ENCODE measurements around the gene HSD17B13.
"Not testable (repeated sequence)": the region's sequence is repeated elsewhere in the genome, so short reads cannot be mapped to it uniquely, and the experiment has no call there.

The HSD17B13 gene

GRCh38 chr4:87305562-87305961, 17.1 kb downstream of the HSD17B13 start:
- H3K4me3 Mint-ChIP-seq, result no peak overlapping the region
- DNase-seq (ENCODE audit: low spot score in 2 of 2), result no peak
- H3K4me1 Mint-ChIP-seq, result no peaks in the 10 kb centered on the region
- peaks cover 3% of the 10 kb centered on the region for H3K27me3 Mint-ChIP-seq
- peaks cover 9% of the 10 kb centered on the region for H3K36me3 Mint-ChIP-seq
- H3K9me3 Mint-ChIP-seq, result peaks cover 1% of the 10 kb centered on the region
- ATAC-seq (ENCODE audit: low read depth), result no peak
- no peak overlapping the region for H3K27ac Mint-ChIP-seq

- H3K27ac Mint-ChIP-seq, result no peak overlapping the region
- H3K27me3 Mint-ChIP-seq, result peaks cover 3% of the 10 kb centered on the region
- H3K36me3 Mint-ChIP-seq, result peaks cover 7% of the 10 kb centered on the region
- H3K9me3 Mint-ChIP-seq, result peaks cover 1% of the 10 kb centered on the region
- no peak overlapping the region for H3K4me3 Mint-ChIP-seq
- no peaks in the 10 kb centered on the region for H3K4me1 Mint-ChIP-seq
- DNase-seq (ENCODE audit: low spot score in 2 of 2) (no peak), ATAC-seq (ENCODE audit: low read depth) (no peak)
Observed at GRCh38 chr4:87304745-87305432, 17.8 kb downstream of the HSD17B13 start.

GRCh38 chr4:87299898-87300297, 22.8 kb downstream of the HSD17B13 start:
- no peaks in the 10 kb centered on the region for H3K9me3 Mint-ChIP-seq
- ATAC-seq (ENCODE audit: low read depth) (no peak), DNase-seq (ENCODE audit: low spot score in 2 of 2) (no peak)
- no peak overlapping the region for H3K27ac Mint-ChIP-seq
- peaks cover 5% of the 10 kb centered on the region for H3K27me3 Mint-ChIP-seq
- no peak overlapping the region for H3K4me3 Mint-ChIP-seq
- H3K4me1 Mint-ChIP-seq, result no peaks in the 10 kb centered on the region
- peaks cover 2% of the 10 kb centered on the region for H3K36me3 Mint-ChIP-seq

GRCh38 chr4:87298362-87298761, 24.3 kb downstream of the HSD17B13 start:
- ATAC-seq (ENCODE audit: low read depth) (no peak), DNase-seq (ENCODE audit: low spot score in 2 of 2) (no peak)
- Mint-ChIP-seq H3K4me1 (no peaks in the 10 kb centered on the region), H3K27me3 (peaks cover 5% of the 10 kb centered on the region), H3K4me3 (no peak overlapping the region), H3K36me3 (no peaks in the 10 kb centered on the region), H3K9me3 (peaks cover 6% of the 10 kb centered on the region), H3K27ac (no peak overlapping the region)

GRCh38 chr4:87294911-87295310, 27.8 kb downstream of the HSD17B13 start:
- not testable (repeated sequence) for H3K27ac Mint-ChIP-seq; H3K27me3 Mint-ChIP-seq; H3K4me1 Mint-ChIP-seq; H3K4me3 Mint-ChIP-seq; DNase-seq (ENCODE audit: low spot score in 2 of 2); H3K9me3 Mint-ChIP-seq; ATAC-seq (ENCODE audit: low read depth); H3K36me3 Mint-ChIP-seq

GRCh38 chr4:87293889-87294288, 28.8 kb downstream of the HSD17B13 start:
- not testable (repeated sequence) for H3K4me3 Mint-ChIP-seq; H3K9me3 Mint-ChIP-seq; ATAC-seq (ENCODE audit: low read depth); H3K36me3 Mint-ChIP-seq; H3K27ac Mint-ChIP-seq; H3K4me1 Mint-ChIP-seq; DNase-seq (ENCODE audit: low spot score in 2 of 2); H3K27me3 Mint-ChIP-seq

- H3K9me3 Mint-ChIP-seq, result peaks cover 16% of the 10 kb centered on the region
- DNase-seq (ENCODE audit: low spot score in 2 of 2) (no peak), ATAC-seq (ENCODE audit: low read depth) (no peak)
- no peak overlapping the region for H3K4me3 Mint-ChIP-seq
- H3K36me3 Mint-ChIP-seq, result peaks cover 4% of the 10 kb centered on the region
- no peaks in the 10 kb centered on the region for H3K27me3 Mint-ChIP-seq
- no peaks in the 10 kb centered on the region for H3K4me1 Mint-ChIP-seq
- H3K27ac Mint-ChIP-seq, result no peak overlapping the region
Observed at GRCh38 chr4:87286970-87287369, 35.7 kb downstream of the HSD17B13 start.

GRCh38 chr4:87284268-87284667, 38.4 kb downstream of the HSD17B13 start:
- not testable (repeated sequence) for H3K4me3 Mint-ChIP-seq; ATAC-seq (ENCODE audit: low read depth); H3K36me3 Mint-ChIP-seq; DNase-seq (ENCODE audit: low spot score in 2 of 2); H3K4me1 Mint-ChIP-seq; H3K27ac Mint-ChIP-seq; H3K27me3 Mint-ChIP-seq
- peaks cover 16% of the 10 kb centered on the region for H3K9me3 Mint-ChIP-seq

- H3K9me3 Mint-ChIP-seq, result peaks cover 16% of the 10 kb centered on the region
Observed at GRCh38 chr4:87283151-87283550, 39.5 kb downstream of the HSD17B13 start.

GRCh38 chr4:87281603-87282002, 41.1 kb downstream of the HSD17B13 start:
- Mint-ChIP-seq H3K4me3 (no peak overlapping the region), H3K36me3 (peaks cover 4% of the 10 kb centered on the region), H3K27ac (no peak overlapping the region), H3K27me3 (peaks cover 4% of the 10 kb centered on the region), H3K9me3 (peaks cover 15% of the 10 kb centered on the region), H3K4me1 (no peaks in the 10 kb centered on the region)
- DNase-seq (ENCODE audit: low spot score in 2 of 2), result no peak
- ATAC-seq (ENCODE audit: low read depth), result no peak

More at GRCh38 chr4:87283151-87283550, 39.5 kb downstream of the HSD17B13 start:
- no peaks in the 10 kb centered on the region for H3K4me1 Mint-ChIP-seq
- DNase-seq (ENCODE audit: low spot score in 2 of 2) (no peak), ATAC-seq (ENCODE audit: low read depth) (no peak)
- H3K4me3 Mint-ChIP-seq, result no peak overlapping the region
- peaks cover 4% of the 10 kb centered on the region for H3K36me3 Mint-ChIP-seq
- H3K27ac Mint-ChIP-seq, result no peak overlapping the region
- peaks cover 4% of the 10 kb centered on the region for H3K27me3 Mint-ChIP-seq

GRCh38 chr4:87278335-87278794, 44.3 kb downstream of the HSD17B13 start:
- Mint-ChIP-seq H3K9me3 (peaks cover 4% of the 10 kb centered on the region), H3K4me1 (peaks cover 3% of the 10 kb centered on the region), H3K36me3 (no peaks in the 10 kb centered on the region), H3K4me3 (no peak overlapping the region), H3K27me3 (peaks cover 10% of the 10 kb centered on the region), H3K27ac (no peak overlapping the region)
- DNase-seq (ENCODE audit: low spot score in 2 of 2) (no peak), ATAC-seq (ENCODE audit: low read depth) (no peak)

GRCh38 chr4:87275311-87275710, 47.4 kb downstream of the HSD17B13 start:
- Mint-ChIP-seq H3K4me1 (peaks cover 3% of the 10 kb centered on the region), H3K27me3 (peaks cover 12% of the 10 kb centered on the region), H3K9me3 (no peaks in the 10 kb centered on the region), H3K27ac (no peak overlapping the region), H3K36me3 (no peaks in the 10 kb centered on the region), H3K4me3 (no peak overlapping the region)
- DNase-seq (ENCODE audit: low spot score in 2 of 2) (no peak), ATAC-seq (ENCODE audit: low read depth) (no peak)

GRCh38 chr4:87274803-87275202, 47.9 kb downstream of the HSD17B13 start:
- peaks cover 12% of the 10 kb centered on the region for H3K27me3 Mint-ChIP-seq
- ATAC-seq (ENCODE audit: low read depth), result no peak
- H3K4me1 Mint-ChIP-seq, result peaks cover 3% of the 10 kb centered on the region
- no peak for DNase-seq (ENCODE audit: low spot score in 2 of 2)
- H3K36me3 Mint-ChIP-seq, result no peaks in the 10 kb centered on the region
- no peak overlapping the region for H3K4me3 Mint-ChIP-seq
- no peak overlapping the region for H3K27ac Mint-ChIP-seq
- H3K9me3 Mint-ChIP-seq, result no peaks in the 10 kb centered on the region

- ATAC-seq (ENCODE audit: low read depth) (no peak), DNase-seq (ENCODE audit: low spot score in 2 of 2) (no peak)
- peaks cover 9% of the 10 kb centered on the region for H3K27me3 Mint-ChIP-seq
- H3K4me1 Mint-ChIP-seq, result peaks cover 3% of the 10 kb centered on the region
- no peak overlapping the region for H3K27ac Mint-ChIP-seq
- H3K36me3 Mint-ChIP-seq, result no peaks in the 10 kb centered on the region
- H3K9me3 Mint-ChIP-seq, result no peaks in the 10 kb centered on the region
- H3K4me3 Mint-ChIP-seq, result no peak overlapping the region
Observed at GRCh38 chr4:87274327-87274726, 48.4 kb downstream of the HSD17B13 start.

- H3K27me3 Mint-ChIP-seq, result peaks cover 10% of the 10 kb centered on the region
- DNase-seq (ENCODE audit: low spot score in 2 of 2), result no peak
- H3K27ac Mint-ChIP-seq, result no peak overlapping the region
- no peaks in the 10 kb centered on the region for H3K9me3 Mint-ChIP-seq
- no peak for ATAC-seq (ENCODE audit: low read depth)
- no peaks in the 10 kb centered on the region for H3K36me3 Mint-ChIP-seq
- H3K4me1 Mint-ChIP-seq, result peaks cover 3% of the 10 kb centered on the region
- no peak overlapping the region for H3K4me3 Mint-ChIP-seq
Observed at GRCh38 chr4:87270825-87271224, 51.9 kb downstream of the HSD17B13 start.
